Glomerular endothelial cell (primary cell): ENCODE measurements around the gene YKT6. TPM values are rescaled to one million over a fixed set of nuclear protein-coding genes. Genes with fewer than 3 reads are reported as not detected.

ENCODE experiments used
- DNase-seq: peaks from one replicate; pipeline ENCODE4 v3.0.0-alpha.2; 2011; ENCODE audit warnings: low read depth, low spot score; ENCODE audit errors: extremely low read depth
- total RNA-seq: library from RNA; depleted of rRNA; stranded (reverse); fragments of >200 nt; gene quantifications from 2 replicates; pipeline ENCODE4 v1.2.3, GENCODE V29; 2015

YKT6 gene
- total RNA-seq, 1 donor from 2014 or later, result 110 TPM

- no peak for DNase-seq
These were observed 51.1 kb downstream of the YKT6 start for GRCh38 chr7:44251881-44252280.

- no peak for DNase-seq
These were observed 55.7 kb downstream of the YKT6 start for GRCh38 chr7:44256459-44256858.

- DNase-seq, result no peak
These were observed 56.4 kb downstream of the YKT6 start for GRCh38 chr7:44257213-44257612.

GRCh38 chr7:44257618-44258422, 57.0 kb downstream of the YKT6 start:
- DNase-seq, result peak; percentile 68

DNA sequence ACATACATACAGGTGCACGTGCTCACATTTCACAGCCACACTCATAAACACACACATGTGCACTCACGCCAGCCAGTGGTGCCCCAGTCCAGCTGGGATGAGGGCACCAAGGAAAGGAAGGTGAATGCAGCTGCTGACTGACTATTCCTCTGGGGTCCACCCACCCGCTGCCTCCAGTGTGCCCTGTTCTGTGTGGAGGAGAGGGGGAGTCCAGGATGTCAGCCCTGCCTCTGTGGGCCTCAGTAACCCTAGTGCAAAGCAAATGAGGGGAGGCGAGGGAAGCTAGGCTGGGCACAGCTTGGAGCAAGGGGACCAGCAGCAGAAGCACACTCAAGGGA, 57.6 kb downstream of the YKT6 start:
- DNase-seq, result no peak

- DNase-seq, result no peak
These were observed 58.2 kb downstream of the YKT6 start for GRCh38 chr7:44258865-44259546.

- DNase-seq, result peak; percentile 50
These were observed 59.0 kb downstream of the YKT6 start for GRCh38 chr7:44259547-44260457.

DNA sequence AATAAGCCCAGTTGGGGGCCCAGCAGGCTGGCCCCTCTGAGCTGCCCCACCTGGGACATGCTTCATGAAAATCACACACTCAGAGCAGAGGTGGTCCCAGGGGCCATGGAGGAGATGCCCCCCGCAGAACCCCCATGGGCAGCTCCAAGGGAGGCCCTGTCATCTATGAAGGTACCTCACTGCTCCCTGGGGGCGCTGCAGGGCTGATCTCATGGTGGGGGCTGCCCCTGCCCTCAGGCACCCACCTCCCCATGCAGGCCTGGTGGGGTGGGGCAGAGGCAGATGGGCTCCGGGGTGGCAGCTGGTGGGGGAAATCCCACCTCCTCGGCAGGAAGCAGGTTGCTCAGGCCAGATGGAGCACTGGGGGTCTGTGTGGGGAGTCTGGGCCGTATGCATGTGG, 60.5 kb downstream of the YKT6 start:
- no peak for DNase-seq

DNA sequence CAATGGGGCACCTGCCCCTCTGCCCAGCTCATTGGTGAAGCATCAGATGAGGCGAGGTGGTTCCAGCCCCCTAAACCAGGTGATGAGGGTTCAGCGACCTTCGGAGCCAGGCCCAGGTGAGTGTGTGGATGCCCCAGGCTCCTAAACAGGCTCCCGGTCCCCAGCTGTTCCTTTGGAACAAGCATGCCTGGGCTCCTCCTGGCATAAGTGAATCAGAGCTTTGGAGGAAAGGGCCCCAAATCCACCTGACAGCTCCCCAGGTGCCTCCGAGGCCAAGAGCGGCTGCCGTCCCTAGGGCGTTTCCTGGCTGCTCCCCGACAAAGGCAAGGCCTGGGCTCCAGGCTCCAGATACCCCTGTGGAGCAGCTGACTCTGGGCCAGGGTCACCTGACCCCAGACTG, 61.3 kb downstream of the YKT6 start:
- DNase-seq, result no peak

- DNase-seq, result no peak
These were observed 62.7 kb downstream of the YKT6 start for GRCh38 chr7:44263326-44264082.

Other genes with a start within 250 kb of the YKT6 start
- gene SPDYE1, start 203.1 kb upstream of the YKT6 start, total RNA-seq, result not detected in 2 replicates
- gene DBNL, start 156.3 kb upstream of the YKT6 start, total RNA-seq, result 140 and 182 TPM in 2 replicates
- gene PGAM2, start 135.4 kb upstream of the YKT6 start, total RNA-seq, result not detected in 2 replicates
- 20.8 and 24.0 TPM in 2 replicates for gene POLM, start 118.4 kb upstream of the YKT6 start, total RNA-seq
- 12.1 and 40.8 TPM in 2 replicates for gene AEBP1, start 96.6 kb upstream of the YKT6 start, total RNA-seq
- 44.6 and 55.5 TPM in 2 replicates for gene POLD2, start 77.4 kb upstream of the YKT6 start, total RNA-seq
- gene MYL7, start 59.6 kb upstream of the YKT6 start, total RNA-seq, result not detected in 2 replicates
- 0.41 TPM in 1 of 2 replicates, not detected in the other for gene GCK, start 11.5 kb upstream of the YKT6 start, total RNA-seq
- 0.05 and 0.29 TPM in 2 replicates for gene CAMK2B, start 124.6 kb downstream of the YKT6 start, total RNA-seq